ENCODE data around the gene C22orf42. TPM values are rescaled to one million over a fixed set of nuclear protein-coding genes. Genes with fewer than 3 reads are reported as not detected.
"Not testable (repeated sequence)": the region's sequence is repeated elsewhere in the genome, so short reads cannot be mapped to it uniquely, and the experiment has no call there.

C22orf42 gene
- total and polyA plus RNA-seq, 10 donors = not detected

DNA sequence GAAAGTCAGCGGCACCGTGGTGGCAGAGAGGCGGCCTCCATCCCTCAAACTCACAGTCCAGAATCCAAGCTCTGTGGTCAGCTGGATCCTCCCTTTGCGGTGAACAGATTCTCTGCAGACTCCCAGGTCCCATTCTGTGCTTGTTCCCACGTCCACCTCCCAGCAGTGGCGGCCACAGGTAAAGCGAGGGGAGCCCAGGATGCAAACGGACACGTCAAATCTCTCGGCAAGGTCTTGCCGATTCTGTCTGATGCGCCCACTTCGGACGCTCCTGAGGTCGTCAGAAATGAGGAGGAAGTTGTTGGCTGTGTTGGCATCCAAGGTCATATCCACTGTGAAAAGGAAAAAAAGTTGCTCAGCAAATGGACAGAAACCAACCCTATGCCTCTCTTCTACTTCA lies 31.9 kb upstream of the C22orf42 start:
- H3K4me3 ChIP-seq; H3K27ac ChIP-seq; intact Hi-C loops (cut with DNase I; ENCODE audit: low total_unique reads); H3K9me3 ChIP-seq; H3K4me1 ChIP-seq; H3K36me3 ChIP-seq; DNase-seq: not testable (repeated sequence)
- peaks cover 0 to 18% (median 0%) of the 10 kb centered on the region in 7 donors for H3K27me3 ChIP-seq (replicated peaks in 1 of 7)
- WGBS, 5 donors = 78 to 88% (median 84%) methylated on average over 15 of the region's 15 CpGs

DNA sequence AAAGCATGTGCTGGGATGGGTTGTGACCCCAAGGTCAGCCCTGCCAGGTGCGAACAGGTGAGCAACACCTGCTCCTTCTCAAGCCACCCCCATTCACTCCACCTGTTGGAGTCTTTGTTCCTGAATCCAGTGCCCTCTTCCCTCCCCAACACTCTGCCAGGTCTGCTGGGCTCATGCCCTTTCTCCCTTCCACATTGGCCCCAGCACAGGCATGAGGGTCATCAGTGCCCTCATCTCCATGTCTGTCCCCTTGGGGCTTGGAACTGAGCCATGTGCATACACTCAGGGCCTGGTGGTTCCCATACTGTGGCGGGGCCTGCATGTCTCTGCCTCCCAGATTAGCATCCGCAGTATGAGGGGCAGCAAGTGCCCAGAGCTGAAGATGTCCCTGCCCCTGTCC lies 26.7 kb upstream of the C22orf42 start:
- intact Hi-C loops (cut with DNase I; ENCODE audit: low total_unique reads) = no loop called here
- Histone ChIP-seq H3K36me3 (no peaks in the 10 kb centered on the region), H3K27me3 (replicated peaks in 1 of 7) (peaks cover 0 to 18% (median 0%) of the 10 kb centered on the region in 7 donors), H3K9me3 (no peaks in the 10 kb centered on the region), H3K4me1 (no peaks in the 10 kb centered on the region), H3K27ac (no peak overlapping the region), H3K4me3 (no peak overlapping the region)
- TF ChIP-seq CTCF (IDR thresholded peaks at IDR 0.05 in 8 of 11, conservative IDR thresholded peaks at IDR 0.05 in 3 of 11) (no peak), POLR2AphosphoS5 (IDR thresholded peaks at IDR 0.05) (no peak), POLR2A (IDR thresholded peaks at IDR 0.05) (no peak)
- WGBS, 5 donors = 76 to 100% (median 85%) methylated on average over 3 of the region's 3 CpGs
- DNase-seq = no peak

DNA sequence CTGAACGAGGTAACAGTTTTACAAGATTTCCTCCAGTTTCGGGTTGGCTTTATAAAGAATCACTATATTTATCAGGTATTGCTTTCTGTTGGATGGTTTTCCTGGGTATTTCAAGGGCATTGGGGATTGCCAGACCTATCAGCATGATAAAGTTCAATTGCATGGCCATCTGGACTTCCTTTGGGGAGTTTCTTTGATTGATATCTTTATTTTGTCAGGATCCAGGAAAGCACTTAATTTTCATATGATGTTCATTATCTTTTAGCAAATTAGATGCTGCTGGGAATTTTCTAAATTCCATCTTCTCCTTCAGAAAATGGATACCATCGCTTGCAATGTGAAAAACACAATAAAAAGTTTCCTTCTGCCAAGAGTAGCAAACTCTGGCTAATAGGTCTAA lies 24.5 kb upstream of the C22orf42 start:
- peaks cover 0 to 25% (median 0%) of the 10 kb centered on the region in 7 donors for H3K27me3 ChIP-seq (replicated peaks in 1 of 7)
- no peaks in the 10 kb centered on the region for H3K36me3 ChIP-seq
- WGBS, 5 donors = 68 to 84% (median 77%) methylated on average over 3 of the region's 3 CpGs
- H3K4me1 ChIP-seq = no peaks in the 10 kb centered on the region
- TF ChIP-seq POLR2A (IDR thresholded peaks at IDR 0.05) (no peak), POLR2AphosphoS5 (IDR thresholded peaks at IDR 0.05) (no peak), CTCF (IDR thresholded peaks at IDR 0.05 in 8 of 11, conservative IDR thresholded peaks at IDR 0.05 in 3 of 11) (no peak)
- no peaks in the 10 kb centered on the region for H3K9me3 ChIP-seq
- H3K4me3 ChIP-seq = no peak overlapping the region
- intact Hi-C loops (cut with DNase I; ENCODE audit: low total_unique reads) = no loop called here
- H3K27ac ChIP-seq = no peak overlapping the region
- DNase-seq = no peak

GRCh38 chr22:32181043-32181442 lies 21.9 kb upstream of the C22orf42 start:
- peaks cover 0 to 4% (median 2%) of the 10 kb centered on the region in 6 donors for H3K4me1 ChIP-seq
- TF ChIP-seq POLR2A (IDR thresholded peaks at IDR 0.05) = no peak
- no peak for TF ChIP-seq POLR2AphosphoS5 (IDR thresholded peaks at IDR 0.05)
- TF ChIP-seq CTCF (IDR thresholded peaks at IDR 0.05 in 8 of 11, conservative IDR thresholded peaks at IDR 0.05 in 3 of 11) = no peak
- H3K36me3 ChIP-seq = no peaks in the 10 kb centered on the region
- no peak overlapping the region for H3K4me3 ChIP-seq
- peaks cover 0 to 47% (median 18%) of the 10 kb centered on the region in 7 donors for H3K27me3 ChIP-seq (replicated peaks in 1 of 7)
- no peak for DNase-seq
- no peak overlapping the region for H3K27ac ChIP-seq
- WGBS, 5 donors = 71 to 85% (median 82%) methylated on average over 6 of the region's 6 CpGs
- H3K9me3 ChIP-seq = peaks cover 0 to 4% (median 0%) of the 10 kb centered on the region in 8 donors
- intact Hi-C loops (cut with DNase I; ENCODE audit: low total_unique reads) = no loop called here

All from spleen (tissue), 11 donors.